ENCODE data around the gene ZNF500. TPM values are rescaled to one million over a fixed set of nuclear protein-coding genes. Genes with fewer than 3 reads are reported as not detected.

The ZNF500 gene
- total RNA-seq, 4 donors from 2014 or later: 7.9 to 17.6 (median 12.4) TPM

DNA sequence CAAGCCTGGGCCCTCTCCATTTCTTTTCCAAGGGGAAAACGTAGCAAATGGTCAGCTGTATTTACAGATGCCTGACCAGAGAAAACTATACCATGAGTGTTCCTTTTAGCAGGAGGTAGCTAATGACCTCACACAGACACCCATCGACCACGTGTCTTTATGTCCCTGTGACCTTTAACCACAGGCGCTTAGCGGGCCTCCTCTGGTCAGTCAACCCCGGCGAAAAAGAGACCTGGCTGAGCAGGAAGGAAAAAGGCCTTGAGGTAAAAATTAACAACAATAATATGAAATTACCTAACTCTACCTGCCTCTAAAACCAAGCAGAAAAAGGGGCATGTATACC lies 64.5 kb downstream of the ZNF500 start:
- Histone ChIP-seq H3K4me3 (no peak overlapping the region), H3K4me1 (peaks cover 14% of the 10 kb centered on the region), H3K9me3 (no peaks in the 10 kb centered on the region), H3K27me3 (no peaks in the 10 kb centered on the region), H3K36me3 (peaks cover 74% of the 10 kb centered on the region), H3K27ac (no peak overlapping the region)
- no peak for DNase-seq (ENCODE audit: low spot score in 2 of 2)
- WGBS: 87% methylated on average over 7 of the region's 7 CpGs
- TF ChIP-seq POLR2A (IDR thresholded peaks at IDR 0.05): no peak
- no peak for TF ChIP-seq EP300 (IDR thresholded peaks at IDR 0.05)

DNA sequence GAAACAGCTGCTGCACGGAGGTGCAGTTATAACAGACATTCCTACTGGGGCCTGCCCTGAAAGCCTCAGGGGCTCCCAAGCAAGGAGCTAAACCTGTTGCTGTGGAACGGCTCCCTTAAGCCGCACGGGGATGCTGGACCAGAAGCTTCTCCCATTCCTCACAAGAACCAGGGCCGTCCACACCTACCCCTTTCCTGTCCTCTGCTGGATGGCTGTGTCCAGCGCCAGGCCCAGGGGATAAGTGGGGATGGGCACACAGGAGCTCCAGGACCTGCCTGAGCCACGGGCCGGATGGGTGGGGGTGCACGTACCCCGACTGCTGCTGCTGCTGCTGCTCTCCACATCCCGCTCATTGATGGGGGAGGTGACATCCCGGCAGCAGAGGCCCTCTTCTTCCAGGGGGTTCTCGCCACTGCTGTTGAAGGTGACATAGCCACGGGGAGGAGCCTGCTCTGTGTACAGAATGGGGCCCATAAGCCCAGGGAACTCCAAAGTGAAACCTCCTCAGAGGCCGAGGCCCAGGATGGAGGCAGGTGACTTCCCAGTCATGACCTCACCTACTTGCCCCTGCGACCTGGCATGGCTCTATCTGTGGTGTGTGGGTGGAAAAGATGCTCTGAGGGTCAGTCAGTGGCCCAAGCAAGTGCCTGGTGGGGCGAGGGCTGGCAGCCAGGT lies 65.0 kb downstream of the ZNF500 start:
- DNase-seq (ENCODE audit: low spot score in 2 of 2): no peak
- peaks cover 79% of the 10 kb centered on the region for H3K36me3 ChIP-seq
- H3K27ac ChIP-seq: no peak overlapping the region

DNA sequence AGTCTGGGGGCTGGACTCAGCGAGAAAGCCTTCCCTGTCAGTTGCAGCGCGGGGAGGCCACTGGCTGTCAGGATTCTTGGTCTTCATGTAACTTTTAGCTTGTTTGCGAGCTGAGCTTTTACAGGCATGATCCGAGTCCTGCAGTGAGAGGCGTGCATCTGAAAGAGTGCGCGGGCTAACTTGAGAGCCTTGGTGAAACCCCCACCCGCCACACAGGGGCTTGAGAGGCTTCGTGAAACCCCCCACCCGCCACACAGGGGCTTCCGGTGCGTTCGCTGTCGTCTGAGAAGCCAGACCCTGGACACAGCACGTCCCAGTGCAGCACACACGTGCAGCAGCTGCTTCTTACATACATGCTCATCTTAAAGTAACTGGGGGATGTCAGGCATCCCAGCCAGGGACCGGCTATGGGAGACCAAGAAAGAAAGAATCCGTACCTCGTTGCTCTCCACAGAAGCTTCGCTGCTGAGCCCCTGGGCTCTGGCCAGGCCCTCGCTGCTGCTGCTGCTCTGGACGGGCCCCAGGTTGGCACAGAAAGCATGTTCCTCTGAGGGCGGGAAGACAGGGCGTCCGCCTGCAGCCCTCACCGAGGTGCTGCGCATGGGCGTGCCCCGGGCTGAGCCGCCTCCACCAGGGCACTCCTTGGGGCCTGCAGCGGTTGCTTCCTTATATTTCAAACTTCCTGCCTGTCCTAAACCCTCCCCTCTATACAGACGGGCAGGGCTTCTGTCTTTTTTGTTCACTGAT lies 65.8 kb downstream of the ZNF500 start:
- H3K4me1 ChIP-seq: peaks cover 14% of the 10 kb centered on the region
- H3K4me3 ChIP-seq: no peak overlapping the region
- WGBS: 82% methylated on average over 17 of the region's 33 CpGs
- no peak overlapping the region for H3K27ac ChIP-seq
- H3K36me3 ChIP-seq: peaks cover 87% of the 10 kb centered on the region
- H3K9me3 ChIP-seq: no peaks in the 10 kb centered on the region
- TF ChIP-seq POLR2A (IDR thresholded peaks at IDR 0.05): no peak
- TF ChIP-seq, protein P1, sequence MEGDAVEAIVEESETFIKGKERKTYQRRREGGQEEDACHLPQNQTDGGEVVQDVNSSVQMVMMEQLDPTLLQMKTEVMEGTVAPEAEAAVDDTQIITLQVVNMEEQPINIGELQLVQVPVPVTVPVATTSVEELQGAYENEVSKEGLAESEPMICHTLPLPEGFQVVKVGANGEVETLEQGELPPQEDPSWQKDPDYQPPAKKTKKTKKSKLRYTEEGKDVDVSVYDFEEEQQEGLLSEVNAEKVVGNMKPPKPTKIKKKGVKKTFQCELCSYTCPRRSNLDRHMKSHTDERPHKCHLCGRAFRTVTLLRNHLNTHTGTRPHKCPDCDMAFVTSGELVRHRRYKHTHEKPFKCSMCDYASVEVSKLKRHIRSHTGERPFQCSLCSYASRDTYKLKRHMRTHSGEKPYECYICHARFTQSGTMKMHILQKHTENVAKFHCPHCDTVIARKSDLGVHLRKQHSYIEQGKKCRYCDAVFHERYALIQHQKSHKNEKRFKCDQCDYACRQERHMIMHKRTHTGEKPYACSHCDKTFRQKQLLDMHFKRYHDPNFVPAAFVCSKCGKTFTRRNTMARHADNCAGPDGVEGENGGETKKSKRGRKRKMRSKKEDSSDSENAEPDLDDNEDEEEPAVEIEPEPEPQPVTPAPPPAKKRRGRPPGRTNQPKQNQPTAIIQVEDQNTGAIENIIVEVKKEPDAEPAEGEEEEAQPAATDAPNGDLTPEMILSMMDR (IDR thresholded peaks at IDR 0.05): no peak
- H3K27me3 ChIP-seq: no peaks in the 10 kb centered on the region
- DNase-seq (ENCODE audit: low spot score in 2 of 2): no peak

More for the DNA sequence above, 65.0 kb downstream of the ZNF500 start:
- peaks cover 14% of the 10 kb centered on the region for H3K4me1 ChIP-seq
- H3K27me3 ChIP-seq: no peaks in the 10 kb centered on the region
- H3K9me3 ChIP-seq: no peaks in the 10 kb centered on the region
- no peak for TF ChIP-seq EP300 (IDR thresholded peaks at IDR 0.05)
- TF ChIP-seq POLR2AphosphoS5 (IDR thresholded peaks at IDR 0.05): no peak
- TF ChIP-seq POLR2A (IDR thresholded peaks at IDR 0.05): no peak
- TF ChIP-seq, protein P1 (IDR thresholded peaks at IDR 0.05): no peak
- H3K4me3 ChIP-seq: no peak overlapping the region
- WGBS: 72% methylated on average over 4 of the region's 17 CpGs

DNA sequence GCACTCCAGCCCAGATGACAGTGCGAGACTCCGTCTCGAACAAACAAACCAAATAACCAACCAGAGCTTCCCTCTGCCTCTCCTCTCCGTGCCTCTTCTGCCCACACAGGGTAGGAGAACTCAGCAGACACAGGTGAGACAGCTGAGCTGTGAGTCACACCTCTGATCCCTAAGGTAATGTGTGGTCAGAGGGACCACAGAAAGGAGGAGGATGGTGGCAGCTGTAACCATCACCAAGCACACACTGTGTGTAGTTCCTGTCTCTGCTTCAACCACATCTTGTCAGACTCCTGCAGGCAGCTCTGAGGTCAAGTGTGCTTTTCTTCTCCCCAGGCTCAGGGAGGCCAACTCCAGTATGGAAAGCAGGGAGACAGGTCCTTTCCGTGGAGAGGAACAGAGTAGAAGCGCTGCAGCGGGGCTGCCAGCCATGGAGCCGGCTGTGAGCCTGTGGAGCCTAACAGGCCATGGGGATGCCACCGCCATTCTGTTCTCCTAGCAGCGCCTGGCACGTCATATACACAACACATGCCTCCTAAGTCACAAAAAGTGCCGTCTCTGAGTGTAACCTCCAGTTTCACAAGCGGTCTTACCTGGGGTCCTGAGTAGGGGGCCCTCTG lies 66.5 kb downstream of the ZNF500 start:
- Histone ChIP-seq H3K4me1 (peaks cover 17% of the 10 kb centered on the region), H3K27ac (no peak overlapping the region), H3K9me3 (no peaks in the 10 kb centered on the region), H3K27me3 (no peaks in the 10 kb centered on the region), H3K4me3 (no peak overlapping the region), H3K36me3 (peaks cover 87% of the 10 kb centered on the region)
- DNase-seq (ENCODE audit: low spot score in 2 of 2): no peak
- TF ChIP-seq EP300 (IDR thresholded peaks at IDR 0.05) (no peak), POLR2AphosphoS5 (IDR thresholded peaks at IDR 0.05) (no peak), POLR2A (IDR thresholded peaks at IDR 0.05) (no peak)
- TF ChIP-seq, protein P1 (IDR thresholded peaks at IDR 0.05): no peak
- 87% methylated on average over 12 of the region's 13 CpGs for WGBS

DNA sequence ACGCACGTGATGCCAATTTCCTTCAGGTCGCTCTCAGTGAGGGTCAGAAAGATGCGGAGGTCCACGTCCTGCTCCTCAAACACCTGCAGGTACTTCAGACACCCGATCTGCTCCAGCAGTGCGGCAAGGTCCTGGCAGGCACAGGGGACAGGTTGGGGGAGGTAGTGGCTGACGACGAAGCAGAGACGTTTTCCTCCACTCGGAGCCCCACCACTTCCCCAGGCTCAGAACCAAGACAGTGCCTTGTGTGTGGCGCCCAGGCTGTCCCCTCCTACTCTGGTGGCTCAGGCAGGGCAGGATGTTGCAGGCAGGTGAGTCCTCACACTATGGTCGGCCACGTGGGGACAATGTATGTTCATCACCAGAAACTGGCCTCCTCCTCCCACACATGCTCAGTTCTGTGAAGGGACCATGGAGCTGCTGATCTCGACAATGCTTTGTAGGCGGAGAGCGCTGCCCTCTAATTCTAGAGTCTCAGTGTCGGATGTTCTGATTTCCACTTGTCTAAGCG lies 67.9 kb downstream of the ZNF500 start:
- Histone ChIP-seq H3K4me1 (peaks cover 31% of the 10 kb centered on the region), H3K4me3 (no peak overlapping the region), H3K27me3 (no peaks in the 10 kb centered on the region), H3K36me3 (peaks cover 74% of the 10 kb centered on the region), H3K27ac (no peak overlapping the region), H3K9me3 (no peaks in the 10 kb centered on the region)
- no peak for TF ChIP-seq POLR2AphosphoS5 (IDR thresholded peaks at IDR 0.05)
- no peak for TF ChIP-seq POLR2A (IDR thresholded peaks at IDR 0.05)
- no peak for TF ChIP-seq EP300 (IDR thresholded peaks at IDR 0.05)
- TF ChIP-seq, protein P1 (IDR thresholded peaks at IDR 0.05): no peak
- no peak for DNase-seq (ENCODE audit: low spot score in 2 of 2)
- WGBS: 85% methylated on average over 16 of the region's 19 CpGs
